Spleen (tissue), 11 donors: ENCODE results near the gene KDM8. TPM values are rescaled to one million over a fixed set of nuclear protein-coding genes. Genes with fewer than 3 reads are reported as not detected.

Experiments used
- DNase-seq: peaks from one replicate; pipeline ENCODE4 v3.0.0-alpha.2; 2020
- H3K27ac ChIP-seq, 8 donors: fragments of 200-600 bp; sonication (generic) in 7 of 8; 1 replicate in 4 of 8; 2 replicates in 4 of 8; pipeline versions ENCODE4 v1.5.0 to v1.8.0; 2016 to 2021; ENCODE audit warnings: inconsistent platforms in 4 of 8, mild to moderate bottlenecking in 4 of 8, moderate library complexity in 1 of 8
- H3K27me3 ChIP-seq, 7 donors: fragments of 200-600 bp; sonication (generic) in 6 of 7; replicated peaks in 1 of 7; 1 replicate in 4 of 7; 2 replicates in 3 of 7; pipeline versions ENCODE4 v1.5.0 to v1.8.0; 2016 to 2021; ENCODE audit warnings: inconsistent platforms in 3 of 7, mild to moderate bottlenecking in 1 of 7
- H3K36me3 ChIP-seq, 6 donors: fragments of 200-600 bp; sonication (generic) in 5 of 6; 1 replicate in 4 of 6; 2 replicates in 2 of 6; pipeline versions ENCODE4 v1.5.0 to v1.8.0; 2016 to 2021; ENCODE audit warnings: inconsistent platforms in 2 of 6
- H3K4me1 ChIP-seq, 6 donors: fragments of 200-600 bp; sonication (generic) in 5 of 6; 1 replicate in 3 of 6; 2 replicates in 3 of 6; pipeline versions ENCODE4 v1.5.0 to v1.8.0; 2016 to 2021; ENCODE audit warnings: inconsistent platforms in 3 of 6
- H3K4me3 ChIP-seq, 8 donors: fragments of 200-600 bp; sonication (generic) in 7 of 8; 1 replicate in 4 of 8; 2 replicates in 4 of 8; pipeline versions ENCODE4 v1.5.0 to v1.8.0; 2016 to 2021; ENCODE audit warnings: inconsistent platforms in 4 of 8, mild to moderate bottlenecking in 4 of 8, moderate library complexity in 2 of 8
- H3K9me3 ChIP-seq, 8 donors: fragments of 200-600 bp; sonication (generic) in 7 of 8; 1 replicate in 4 of 8; 2 replicates in 4 of 8; pipeline versions ENCODE4 v1.5.0 to v1.8.0; 2016 to 2021; ENCODE audit warnings: inconsistent platforms in 4 of 8
- POLR2A ChIP-seq, 3 donors: fragments of 450-650 bp; IDR thresholded peaks; one replicate each; pipeline ENCODE4 v1.5.1; 2017; ENCODE audit warnings: antibody characterized with exemption in 3 of 3, mild to moderate bottlenecking in 1 of 3
- POLR2AphosphoS5 ChIP-seq, 3 donors: sonication (generic); formaldehyde crosslinking; IDR thresholded peaks; one replicate each; pipeline ENCODE4 v1.5.1; 2017; ENCODE audit warnings: antibody characterized with exemption in 3 of 3
- WGBS, 5 donors: extraction: QIAGEN DNeasy Blood & Tissue Kit in 3 of 5; methylation state at CpG; one replicate each; pipeline versions ENCODE4 v1.1.5 to v1.1.7; 2013 to 2018; 5-methylcytosine and 5-hydroxymethylcytosine counted together
- intact Hi-C: fragments of 100-400 bp; cut with DNase I; formaldehyde crosslinking; loops from one replicate; pipeline ENCODE4 v1.15.0; 2023; ENCODE audit warnings: low total_unique reads
- polyA plus RNA-seq, 3 donors: library from polyadenylated mRNA; stranded (reverse); fragments of 200-250 nt; gene quantifications; one replicate each; pipeline ENCODE4 v1.2.1, GENCODE V29; 2013
- total RNA-seq, 7 donors: library from RNA; depleted of rRNA in 3 of 7; stranded (reverse); fragments of >200 nt in 3 of 7; fragmentation: NEBNext Ultra II Directional in 4 of 7; extraction: Animal tissue kit (Norgen Biotek cat#: 25700) in 4 of 7; gene quantifications; one replicate each; pipeline versions ENCODE4 v1.1.0 to v1.2.1, GENCODE V29; 2016 to 2021
- TF ChIP-seq, protein P1 (sequence below), 11 experiments: fragments of 200-600 bp in 7 of 11; fragments of 450-650 bp in 4 of 11; sonication (generic) in 4 of 11; IDR thresholded peaks in 8 of 11; conservative IDR thresholded peaks in 3 of 11; 1 replicate in 7 of 11; 2 replicates in 4 of 11; pipeline versions ENCODE4 v1.4.0 to v1.8.0; 2016 to 2021; ENCODE audit warnings: antibody characterized with exemption in 11 of 11, inconsistent platforms in 4 of 11, mild to moderate bottlenecking in 1 of 11
- donor health status: healthy with polysubstance abuse.
- donor health status: DM: no; HTN: no; CAD: no; lungs with moderate emphysema.
- donor health status: DM: no; HTN: no; CAD: no.
- donor health status: Bipolar disorder and iron deficiency.
- donor health status: healthy.
- donor health status: DM: no; HTN: no; CAD: no.
- donor health status: DM: yes; HTN: yes; CAD: no.

KDM8 gene
- total and polyA plus RNA-seq, 10 donors: 5.2 to 14.7 (median 9.6) TPM

DNA sequence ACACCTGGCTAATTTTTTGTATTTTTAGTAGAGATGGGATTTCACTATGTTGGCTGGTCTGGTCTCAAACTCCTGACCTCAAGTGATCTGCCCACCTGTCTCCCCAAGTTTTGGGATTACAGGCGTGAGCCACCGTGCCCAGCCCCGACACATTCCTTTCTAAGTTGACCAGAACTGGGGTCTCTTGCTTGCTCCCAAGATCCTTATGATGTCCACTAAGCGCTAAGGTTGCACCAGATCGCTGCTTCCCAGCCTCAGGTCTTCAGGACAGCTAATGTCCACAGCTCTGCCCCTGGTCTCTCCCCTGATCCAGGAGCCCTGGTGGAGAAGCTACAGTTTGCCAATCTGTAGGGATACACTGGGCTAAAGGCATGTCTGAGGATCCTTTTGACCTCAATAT is 35.7 kb downstream of the KDM8 start:
- Histone ChIP-seq H3K4me1 (peaks cover 64 to 100% (median 90%) of the 10 kb centered on the region in 6 donors), H3K4me3 (no peak overlapping the region), H3K9me3 (no peaks in the 10 kb centered on the region), H3K27ac (peak overlapping the region; percentile 30 to 94 (median 89)), H3K36me3 (peaks cover 0 to 4% (median under 1%) of the 10 kb centered on the region in 6 donors), H3K27me3 (no peaks in the 10 kb centered on the region)
- intact Hi-C loops: loop anchor here (10.0 kb wide), 2 partner anchors 64 to 216 kb away; no protein-coding TSS in a partner anchor
- DNase-seq: no peak
- TF ChIP-seq POLR2AphosphoS5 (IDR thresholded peaks at IDR 0.05): no peak
- 97 to 100% (median 99%) methylated on average over 5 of the region's 5 CpGs for WGBS, 5 donors

DNA sequence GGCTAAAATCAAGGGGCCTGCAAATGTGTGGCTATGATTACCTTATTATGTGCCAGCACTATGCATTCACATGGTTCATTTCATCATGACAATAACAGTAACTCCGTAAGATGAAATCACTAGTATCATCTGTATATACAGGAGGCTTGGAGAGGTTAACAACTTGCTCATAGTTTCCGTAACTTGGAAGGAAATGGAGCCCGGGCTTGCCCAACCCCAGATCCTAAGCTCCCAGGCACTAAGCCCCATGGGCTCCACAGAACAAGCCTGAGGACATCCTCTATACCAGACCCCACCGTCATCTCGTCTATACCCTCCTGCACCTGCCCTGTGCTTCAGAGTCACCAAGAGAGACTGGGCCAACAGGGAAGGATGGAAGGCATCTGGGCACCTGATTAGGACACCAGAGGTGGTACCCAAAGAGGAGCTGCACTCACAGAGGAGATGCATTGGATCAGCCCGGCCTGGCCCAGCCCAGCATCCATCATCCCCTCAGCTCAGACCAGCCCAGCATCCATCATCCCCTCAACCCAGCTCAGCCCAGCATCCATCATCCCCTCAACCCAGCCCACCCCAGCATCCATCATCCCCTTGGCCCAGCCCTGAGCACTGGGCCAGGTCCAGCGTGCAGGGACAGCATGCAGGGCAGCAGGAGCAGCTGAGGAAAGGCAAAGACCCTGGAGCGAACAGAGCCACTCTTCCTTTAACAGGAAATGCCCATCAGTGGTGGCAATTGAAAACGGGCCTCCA is 36.8 kb downstream of the KDM8 start:
- intact Hi-C loops: loop anchor here (10.0 kb wide), 2 partner anchors 65 to 215 kb away; no protein-coding TSS in a partner anchor
- TF ChIP-seq POLR2A (IDR thresholded peaks at IDR 0.05) (no peak), POLR2AphosphoS5 (IDR thresholded peaks at IDR 0.05) (no peak)
- TF ChIP-seq, protein P1, sequence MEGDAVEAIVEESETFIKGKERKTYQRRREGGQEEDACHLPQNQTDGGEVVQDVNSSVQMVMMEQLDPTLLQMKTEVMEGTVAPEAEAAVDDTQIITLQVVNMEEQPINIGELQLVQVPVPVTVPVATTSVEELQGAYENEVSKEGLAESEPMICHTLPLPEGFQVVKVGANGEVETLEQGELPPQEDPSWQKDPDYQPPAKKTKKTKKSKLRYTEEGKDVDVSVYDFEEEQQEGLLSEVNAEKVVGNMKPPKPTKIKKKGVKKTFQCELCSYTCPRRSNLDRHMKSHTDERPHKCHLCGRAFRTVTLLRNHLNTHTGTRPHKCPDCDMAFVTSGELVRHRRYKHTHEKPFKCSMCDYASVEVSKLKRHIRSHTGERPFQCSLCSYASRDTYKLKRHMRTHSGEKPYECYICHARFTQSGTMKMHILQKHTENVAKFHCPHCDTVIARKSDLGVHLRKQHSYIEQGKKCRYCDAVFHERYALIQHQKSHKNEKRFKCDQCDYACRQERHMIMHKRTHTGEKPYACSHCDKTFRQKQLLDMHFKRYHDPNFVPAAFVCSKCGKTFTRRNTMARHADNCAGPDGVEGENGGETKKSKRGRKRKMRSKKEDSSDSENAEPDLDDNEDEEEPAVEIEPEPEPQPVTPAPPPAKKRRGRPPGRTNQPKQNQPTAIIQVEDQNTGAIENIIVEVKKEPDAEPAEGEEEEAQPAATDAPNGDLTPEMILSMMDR (IDR thresholded peaks at IDR 0.05 in 8 of 11, conservative IDR thresholded peaks at IDR 0.05 in 3 of 11): no peak
- no peak for DNase-seq
- Histone ChIP-seq H3K9me3 (no peaks in the 10 kb centered on the region), H3K4me3 (no peak overlapping the region), H3K27me3 (no peaks in the 10 kb centered on the region), H3K27ac (peak overlapping the region in 7 of 8 donors; percentile 73 to 94 (median 90)), H3K36me3 (no peaks in the 10 kb centered on the region), H3K4me1 (peaks cover 54 to 100% (median 87%) of the 10 kb centered on the region in 6 donors)
- WGBS, 5 donors: 82 to 85% (median 83%) methylated on average over 9 of the region's 9 CpGs

DNA sequence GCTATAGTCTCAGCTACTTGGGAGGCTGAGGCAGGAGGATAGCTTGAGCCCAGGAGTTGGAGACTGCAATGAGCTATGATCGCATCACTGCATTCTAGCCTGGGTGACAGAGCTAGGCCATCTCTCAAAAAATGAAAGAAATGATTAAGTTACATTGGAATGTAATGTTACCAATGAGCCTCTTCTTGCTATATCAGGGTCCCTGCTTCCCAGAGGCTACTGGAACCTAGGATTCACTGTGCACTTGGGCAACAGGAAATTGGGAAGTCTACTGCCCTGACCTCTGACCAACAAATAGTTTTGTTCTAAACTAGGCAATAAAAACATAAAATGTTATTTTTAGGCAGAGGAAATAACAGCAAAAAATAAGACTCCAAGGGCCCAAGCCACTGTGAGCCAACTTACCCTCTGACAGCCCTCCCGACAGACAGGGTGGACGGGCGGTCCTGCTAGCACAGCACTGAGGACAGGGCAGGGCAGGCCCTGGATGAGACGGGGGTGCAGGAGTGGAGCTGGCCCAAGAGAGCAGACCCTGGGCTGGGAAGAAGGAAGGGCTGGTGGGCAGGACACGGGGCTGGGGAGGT is 37.7 kb downstream of the KDM8 start:
- Histone ChIP-seq H3K4me3 (no peak overlapping the region), H3K36me3 (no peaks in the 10 kb centered on the region), H3K27ac (peak overlapping the region in 7 of 8 donors; percentile 42 to 94 (median 81)), H3K9me3 (no peaks in the 10 kb centered on the region), H3K4me1 (peaks cover 45 to 100% (median 84%) of the 10 kb centered on the region in 6 donors), H3K27me3 (no peaks in the 10 kb centered on the region)
- DNase-seq: peak; percentile 77
- TF ChIP-seq POLR2A (IDR thresholded peaks at IDR 0.05) (no peak), POLR2AphosphoS5 (IDR thresholded peaks at IDR 0.05) (peak; percentile 44 to 58 (median 57))
- TF ChIP-seq, protein P1 (IDR thresholded peaks at IDR 0.05 in 8 of 11, conservative IDR thresholded peaks at IDR 0.05 in 3 of 11): no peak
- intact Hi-C loops: no loop called here
- WGBS, 5 donors: 57 to 77% (median 73%) methylated on average over 6 of the region's 6 CpGs

DNA sequence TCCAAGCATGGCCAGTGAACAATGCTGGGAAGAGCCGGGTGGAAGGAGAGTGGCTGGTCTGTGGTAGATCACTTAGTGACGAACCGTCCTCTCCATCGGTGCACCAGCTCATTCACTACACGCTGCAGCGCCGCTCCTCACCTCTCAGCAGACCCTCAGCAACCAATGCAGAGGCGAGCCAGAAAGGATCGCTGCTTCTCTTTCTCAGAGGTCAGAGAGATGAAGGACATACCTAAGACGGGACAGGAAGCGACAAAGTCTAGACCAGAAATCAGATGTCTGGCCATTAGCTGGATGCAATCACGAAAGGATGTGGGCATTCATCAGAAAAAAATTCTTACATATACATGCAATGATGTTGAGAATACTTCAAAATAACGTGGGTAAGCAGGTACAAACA is 38.3 kb downstream of the KDM8 start:
- 65 to 73% (median 71%) methylated on average over 13 of the region's 13 CpGs for WGBS, 5 donors
- H3K4me1 ChIP-seq: peaks cover 39 to 100% (median 80%) of the 10 kb centered on the region in 6 donors
- no peak overlapping the region for H3K4me3 ChIP-seq
- intact Hi-C loops: no loop called here
- TF ChIP-seq POLR2AphosphoS5 (IDR thresholded peaks at IDR 0.05) (no peak), POLR2A (IDR thresholded peaks at IDR 0.05) (no peak)
- TF ChIP-seq, protein P1 (IDR thresholded peaks at IDR 0.05 in 8 of 11, conservative IDR thresholded peaks at IDR 0.05 in 3 of 11): no peak
- DNase-seq: no peak
- no peaks in the 10 kb centered on the region for H3K36me3 ChIP-seq
- H3K9me3 ChIP-seq: no peaks in the 10 kb centered on the region
- H3K27me3 ChIP-seq: no peaks in the 10 kb centered on the region
- peak overlapping the region in 7 of 8 donors; percentile 29 to 94 (median 81) for H3K27ac ChIP-seq
